GM12801 (cell line): ENCODE data around the gene PCBP1.

Experiments used
- CTCF ChIP-seq: IDR thresholded peaks from one replicate; pipeline ENCODE4 v1.5.1; 2011; ENCODE audit warnings: control low read depth; ENCODE audit not compliant: insufficient read length; ENCODE audit errors: extremely low read depth

PCBP1 gene

DNA sequence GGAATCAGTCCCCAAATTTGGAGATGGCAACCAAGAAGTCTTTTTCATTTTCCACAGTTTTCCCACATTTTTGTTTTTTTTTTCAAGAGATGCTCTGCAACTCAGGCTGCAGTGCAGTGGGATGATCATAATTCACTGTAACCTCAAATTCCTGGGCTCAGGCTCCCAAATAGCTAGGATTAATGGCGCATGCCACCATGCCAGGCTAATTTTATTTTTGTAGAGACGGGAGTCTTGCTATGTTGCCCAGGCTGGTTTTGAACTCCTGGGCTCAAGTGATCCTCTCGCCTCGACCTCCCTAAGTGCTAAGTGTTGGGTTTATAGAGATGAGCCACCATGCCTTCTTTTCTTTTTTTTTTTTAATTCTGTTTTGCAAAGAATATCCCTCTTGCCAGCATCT lies 35.2 kb downstream of the PCBP1 start:
- TF ChIP-seq CTCF = no peak

GRCh38 chr2:70123051-70123828 lies 36.0 kb downstream of the PCBP1 start:
- no peak for TF ChIP-seq CTCF

DNA sequence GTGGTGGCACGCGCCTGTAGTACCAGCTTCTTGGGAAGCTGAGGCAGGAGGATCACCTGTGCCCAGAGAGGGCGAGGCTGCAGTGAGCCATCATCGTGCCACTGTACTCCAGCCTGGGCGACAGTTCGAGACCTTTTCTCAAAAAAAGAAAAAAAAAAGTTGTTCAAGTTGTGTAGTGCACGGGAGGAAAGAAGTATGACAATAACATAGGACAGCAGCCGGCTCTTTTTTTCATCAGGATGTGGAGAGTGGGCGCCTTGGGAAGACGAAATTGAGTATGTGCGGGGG lies 36.5 kb downstream of the PCBP1 start:
- no peak for TF ChIP-seq CTCF

- TF ChIP-seq CTCF = no peak
These were observed 37.8 kb downstream of the PCBP1 start for GRCh38 chr2:70124983-70125480.

DNA sequence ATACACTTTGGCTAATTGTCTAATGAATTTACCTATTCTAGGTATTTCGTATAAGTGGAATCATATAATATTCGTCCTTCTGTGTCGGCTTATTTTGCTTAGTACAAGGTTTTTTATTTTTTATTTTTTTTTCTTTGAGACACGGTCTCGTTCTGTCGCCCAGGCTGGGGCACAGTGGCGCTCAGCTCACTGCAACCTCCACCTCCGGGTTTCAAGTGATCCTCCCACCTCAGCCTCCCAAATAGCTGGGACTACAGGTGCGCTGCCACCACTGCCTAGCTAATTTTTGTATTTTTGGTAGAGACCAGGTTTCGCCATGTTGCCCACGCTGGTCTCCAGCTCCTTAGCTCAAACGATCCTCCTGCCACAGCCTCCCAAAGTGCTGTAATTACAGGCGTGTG lies 38.2 kb downstream of the PCBP1 start:
- no peak for TF ChIP-seq CTCF

DNA sequence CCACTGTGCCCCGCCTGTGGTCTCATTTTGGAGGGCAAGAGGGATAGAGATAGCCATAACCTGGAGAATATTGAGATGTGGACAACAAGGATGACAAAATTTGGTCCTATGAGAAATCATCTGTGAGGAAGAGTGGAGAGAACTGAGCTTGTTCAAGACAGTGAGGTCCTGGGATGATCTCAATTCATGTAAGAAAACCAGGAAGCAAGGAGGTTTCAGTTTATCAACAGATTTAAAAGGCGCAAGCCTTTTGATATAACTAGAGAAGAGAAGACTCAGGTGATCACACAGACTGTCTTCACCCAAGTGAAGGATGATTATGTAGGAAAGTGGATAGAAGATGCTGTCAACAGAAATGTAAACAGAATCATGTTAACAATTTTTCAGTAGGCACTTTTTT lies 39.1 kb downstream of the PCBP1 start:
- TF ChIP-seq CTCF = no peak

DNA sequence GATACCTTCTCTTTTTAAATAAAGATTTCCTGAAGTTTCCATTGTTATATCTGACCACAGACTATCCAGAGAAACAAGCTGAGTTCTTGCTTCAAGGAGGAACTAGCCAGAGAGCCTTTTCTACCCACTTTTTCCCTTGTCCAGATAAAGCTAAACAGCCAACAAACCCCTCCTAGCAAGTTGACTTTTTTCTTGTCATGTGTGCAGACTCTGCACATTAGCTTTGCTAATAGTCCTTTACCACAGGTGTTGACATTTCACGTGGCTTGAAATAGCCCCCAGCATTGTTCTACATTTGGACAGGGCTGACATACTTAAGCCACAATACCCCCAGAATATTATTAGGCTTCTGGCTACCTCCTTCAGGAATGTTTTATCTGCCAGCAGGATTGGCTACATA lies 40.7 kb downstream of the PCBP1 start:
- no peak for TF ChIP-seq CTCF
